Dedifferentiated amniotic fluid mesenchymal stem cell (primary cell): ENCODE results near the gene DTHD1.

ENCODE experiments used
- DNase-seq: peaks from one replicate; pipeline ENCODE4 v3.0.0-alpha.2; 2016; ENCODE audit errors: extremely low spot score

DTHD1 gene

DNA sequence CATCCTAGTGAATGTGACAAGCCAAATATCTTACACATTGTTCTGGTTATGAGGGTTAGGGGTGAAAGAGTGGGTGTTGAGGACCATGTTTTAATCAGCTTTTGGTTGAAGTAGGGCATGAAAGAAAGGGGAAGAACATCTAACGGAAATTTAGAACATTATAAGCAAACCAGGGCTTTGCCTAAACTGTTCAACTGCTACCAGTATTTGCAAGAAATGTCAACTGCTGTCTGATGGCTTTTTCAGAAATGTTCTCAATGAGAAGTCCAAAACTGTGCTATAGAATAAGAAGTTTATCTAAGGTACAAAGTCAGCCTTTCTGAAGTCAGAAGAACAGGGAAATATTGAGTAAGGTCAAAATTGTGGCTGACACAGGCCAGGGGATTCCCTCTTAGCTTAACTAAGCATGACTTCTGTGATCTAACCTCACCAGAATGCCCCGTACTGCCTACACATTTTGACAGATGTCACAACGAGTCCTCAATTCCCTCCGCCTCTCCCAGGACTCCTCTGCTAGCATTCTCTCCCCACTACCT is 67.1 kb downstream of the DTHD1 start:
- DNase-seq: no peak

- no peak for DNase-seq
These were observed 68.6 kb downstream of the DTHD1 start for GRCh38 chr4:36349938-36350549.

DNA sequence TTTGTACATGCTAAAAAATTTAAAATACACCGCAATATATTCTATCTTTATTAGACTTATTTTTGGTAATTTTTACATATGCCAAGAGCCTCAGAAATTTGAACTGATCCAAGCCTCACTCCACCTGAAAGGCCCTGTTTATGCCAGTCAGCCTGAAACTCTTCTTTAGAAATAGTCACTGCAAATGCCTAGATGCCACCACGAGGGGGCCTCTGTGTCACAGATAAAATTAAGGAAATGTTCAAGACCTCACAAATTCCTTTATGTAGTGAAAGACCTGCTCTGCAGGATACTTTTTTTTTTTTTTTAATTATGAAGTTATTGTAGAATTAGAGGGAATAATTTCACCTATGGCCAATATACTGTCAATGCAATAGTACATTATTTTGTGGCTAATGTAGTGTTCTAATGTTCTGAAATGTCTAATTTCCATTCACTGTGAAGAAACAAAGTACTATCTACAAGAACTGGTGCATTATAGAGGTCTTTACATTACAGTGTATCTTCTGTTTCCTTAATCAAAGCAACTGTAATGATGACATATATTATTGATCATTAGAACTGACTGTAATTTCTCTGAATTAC is 69.8 kb downstream of the DTHD1 start:
- DNase-seq: peak; percentile 25

GRCh38 chr4:36353998-36354397 is 72.6 kb downstream of the DTHD1 start:
- no peak for DNase-seq

- no peak for DNase-seq
These were observed 76.8 kb downstream of the DTHD1 start for GRCh38 chr4:36358173-36358572.

GRCh38 chr4:36360755-36361154 is 79.3 kb downstream of the DTHD1 start:
- DNase-seq: no peak

GRCh38 chr4:36363024-36363423 is 81.6 kb downstream of the DTHD1 start:
- DNase-seq: no peak

DNA sequence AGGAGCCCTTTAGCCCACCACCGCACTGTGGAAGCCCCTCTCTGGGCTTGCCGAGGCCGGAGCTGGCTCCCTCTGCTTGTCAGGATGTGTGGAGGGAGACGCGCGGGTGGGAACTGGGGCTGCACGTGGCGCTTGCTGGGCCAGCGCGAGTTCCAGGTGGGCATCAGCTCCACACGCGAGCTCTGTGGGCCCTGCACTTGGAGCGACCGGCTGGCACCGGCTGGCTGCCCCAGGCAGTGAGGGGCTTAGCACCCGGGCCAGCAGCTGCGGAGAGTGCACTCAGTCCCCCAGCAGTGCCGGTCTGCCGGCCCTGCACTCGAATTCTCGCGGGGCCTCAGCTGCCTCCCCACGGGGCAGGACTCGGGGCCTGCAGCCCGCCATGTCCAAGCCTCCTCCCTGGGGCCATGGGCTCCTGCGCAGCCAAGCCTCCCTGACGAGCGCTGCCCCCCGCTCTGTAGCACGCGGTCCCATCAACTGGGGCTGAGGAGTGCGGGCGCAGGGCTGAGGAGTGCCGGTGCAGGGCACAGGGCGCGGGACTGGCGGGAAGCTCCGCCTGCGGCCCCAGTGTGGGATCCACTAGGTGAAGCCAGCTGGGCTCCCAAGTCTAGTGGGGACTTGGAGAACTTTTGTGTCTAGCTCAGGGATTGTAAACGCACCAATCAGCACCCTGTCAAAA is 93.6 kb downstream of the DTHD1 start:
- DNase-seq: no peak

DNA sequence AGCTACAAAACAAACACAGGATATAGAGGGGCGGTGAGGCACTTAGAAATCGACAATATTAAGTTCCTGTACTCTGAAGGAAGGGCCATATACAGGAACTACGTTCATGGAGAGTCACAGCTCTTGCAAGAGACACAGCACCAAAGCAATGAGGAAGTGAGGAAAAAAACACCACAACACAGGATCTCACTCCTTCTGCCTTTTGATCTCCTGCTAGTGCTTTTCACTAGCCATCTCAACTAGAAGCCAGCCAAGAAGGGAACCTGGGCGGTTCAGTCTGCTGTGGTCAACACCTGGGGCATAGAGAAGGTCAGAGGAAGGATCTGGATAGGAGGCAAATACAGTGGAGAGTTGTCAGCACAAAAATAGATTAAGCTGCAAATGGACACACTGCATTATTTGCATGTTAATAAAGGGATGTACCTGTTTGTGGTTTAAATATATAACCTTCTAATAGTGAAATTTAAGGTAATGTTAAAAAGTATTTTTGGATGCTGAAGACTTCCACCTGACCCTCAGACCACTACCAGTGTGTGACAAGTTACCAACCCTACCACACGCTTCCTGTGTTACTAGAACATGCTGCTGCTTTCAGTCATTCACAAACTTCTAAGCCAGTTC is 104.6 kb downstream of the DTHD1 start:
- DNase-seq: no peak

- no peak for DNase-seq
These were observed 105.3 kb downstream of the DTHD1 start for GRCh38 chr4:36386691-36387090.

DNA sequence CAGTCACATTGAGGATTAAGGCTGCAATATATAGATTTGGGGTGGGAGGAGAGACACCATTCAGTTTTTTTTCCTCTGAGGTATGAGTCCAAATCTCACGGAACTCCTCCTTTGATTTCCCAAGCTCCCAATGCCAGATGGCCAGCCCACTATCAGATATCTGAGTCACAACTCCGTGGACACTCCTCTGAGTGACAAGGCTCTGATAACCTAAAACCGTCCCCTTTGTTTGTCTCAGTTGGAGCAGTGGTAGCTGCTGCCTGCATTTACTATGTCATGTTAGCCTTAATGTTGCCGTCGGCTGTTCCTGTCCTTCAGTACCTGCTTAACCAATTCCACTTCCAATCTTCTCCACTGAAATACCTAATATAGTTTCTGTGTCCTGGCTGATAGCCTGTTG is 107.3 kb downstream of the DTHD1 start:
- no peak for DNase-seq

DNA sequence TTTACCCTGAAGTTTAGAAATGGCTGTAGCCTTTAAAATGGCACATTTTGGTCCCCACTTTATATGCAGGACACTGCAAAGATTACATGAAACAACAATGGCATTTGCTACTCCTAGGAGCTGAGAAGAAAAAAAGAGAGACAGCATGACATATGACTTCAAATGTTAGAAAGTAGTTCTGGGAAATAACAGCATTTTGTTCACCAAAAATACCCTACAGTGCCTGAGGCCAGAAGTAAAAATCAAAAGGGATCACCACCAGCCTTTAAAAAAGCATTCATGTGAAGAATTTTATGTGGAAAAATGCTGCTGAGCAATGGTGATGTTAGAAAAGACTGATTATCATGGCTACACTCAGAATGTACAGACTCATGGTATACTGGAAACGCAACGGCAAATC is 110.0 kb downstream of the DTHD1 start:
- DNase-seq: no peak

DNA sequence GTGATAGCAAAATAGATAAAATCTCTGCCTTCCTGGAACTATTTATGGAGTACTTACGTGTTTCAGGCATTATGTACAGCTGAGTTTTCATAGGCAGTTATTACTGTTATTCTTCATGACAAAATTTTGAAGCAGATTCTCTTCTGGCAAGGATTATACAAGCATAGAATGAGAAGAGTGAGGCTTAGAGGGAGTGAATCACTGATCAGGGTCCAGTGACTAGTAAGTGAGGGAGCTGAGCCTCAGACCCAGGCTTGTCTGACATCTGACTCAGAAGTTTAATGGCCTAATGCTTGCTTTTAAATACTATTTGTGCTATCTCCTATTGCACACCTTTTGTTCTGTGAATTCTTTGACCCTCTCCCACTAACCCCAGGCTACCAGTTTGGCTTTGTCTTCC is 110.6 kb downstream of the DTHD1 start:
- DNase-seq: no peak

GRCh38 chr4:36392916-36393315 is 111.5 kb downstream of the DTHD1 start:
- DNase-seq: no peak
